Endothelial cell of umbilical vein (primary cell): Measurements from ENCODE around the gene FANCC.

Experiments
- CTCF ChIP-seq, 2 donors: IDR thresholded peaks; 1 replicate in 1 of 2; 2 replicates in 1 of 2; pipeline ENCODE4 v1.5.1; 2011; ENCODE audit warnings: low read length in 2 of 2, mild to moderate bottlenecking in 2 of 2, moderate library complexity in 2 of 2, control low read depth in 1 of 2, inconsistent platforms in 1 of 2, low read depth in 1 of 2; ENCODE audit not compliant: insufficient read depth in 1 of 2; ENCODE audit errors: extremely low read depth in 1 of 2
- EZH2 ChIP-seq: IDR thresholded peaks from 2 replicates; pipeline ENCODE4 v1.6.1; 2012; ENCODE audit warnings: borderline replicate concordance, low read depth, mild to moderate bottlenecking, moderate library complexity, low read length, inconsistent platforms; ENCODE audit not compliant: severe bottlenecking
- FOS ChIP-seq: IDR thresholded peaks from 2 replicates; pipeline ENCODE4 v1.6.1; 2011; ENCODE audit warnings: mild to moderate bottlenecking, low read length, moderate library complexity, borderline replicate concordance; ENCODE audit not compliant: insufficient read depth
- GATA2 ChIP-seq: IDR thresholded peaks from 2 replicates; pipeline ENCODE4 v1.7.0; 2011; ENCODE audit warnings: low read depth, mild to moderate bottlenecking, moderate library complexity, mixed read lengths, low read length; ENCODE audit not compliant: insufficient read length, insufficient read depth
- JUN ChIP-seq: IDR thresholded peaks from 2 replicates; pipeline ENCODE4 v1.6.1; 2011; ENCODE audit warnings: borderline replicate concordance, low read depth; ENCODE audit not compliant: insufficient read length, insufficient read depth
- MAX ChIP-seq: IDR thresholded peaks from 2 replicates; pipeline ENCODE4 v1.6.1; 2011; ENCODE audit not compliant: insufficient read depth, insufficient read length
- MYC ChIP-seq: IDR thresholded peaks from one replicate; pipeline ENCODE4 v1.6.1; 2011; ENCODE audit warnings: mild to moderate bottlenecking, low read depth, low read length
- POLR2A ChIP-seq: IDR thresholded peaks from 2 replicates; pipeline ENCODE4 v1.6.1; 2012; ENCODE audit warnings: low read depth, mild to moderate bottlenecking, control low read depth, low read length
- POLR2AphosphoS5 ChIP-seq: IDR thresholded peaks from 2 replicates; pipeline ENCODE4 v1.6.1; 2012; ENCODE audit warnings: low read depth, mild to moderate bottlenecking, control low read depth, low read length, moderate library complexity; ENCODE audit not compliant: insufficient read depth

- TF ChIP-seq EZH2 (no peak), CTCF (IDR thresholded peaks at IDR 0.05; ENCODE audit: extremely low read depth in 1 of 2, insufficient read depth in 1 of 2, low read depth in 1 of 2, low read length in 2 of 2) (no peak), JUN (no peak), POLR2A (no peak), MAX (no peak), MYC (no peak), GATA2 (no peak), POLR2AphosphoS5 (no peak), FOS (no peak)
Measured at GRCh38 chr9:95246547-95246946, 71.0 kb downstream of the FANCC start.
